ENCODE results near the gene AGMO.

- TF ChIP-seq CTCF (IDR thresholded peaks at IDR 0.05; ENCODE audit: low read length) (no peak), EZH2 (optimal IDR thresholded peaks at IDR 0.05; ENCODE audit: low read depth, low read length) (no peak), EZH2phosphoT487 (IDR thresholded peaks at IDR 0.05; ENCODE audit: low read length) (no peak)
These were observed 15.8 kb upstream of the AGMO start for GRCh38 chr7:15577600-15577999.
